Muscle layer of duodenum (tissue), 2 donors: ENCODE results near the gene ATIC.
A peak's percentile ranks its signal among the peaks of the same experiment; 100 is the strongest.

Experiments used
- H3K27ac ChIP-seq: one replicate; pipeline ENCODE4 v1.7.0; 2013; ENCODE audit warnings: mild to moderate bottlenecking, low read length
- H3K27me3 ChIP-seq: one replicate; pipeline ENCODE4 v1.7.0; 2013; ENCODE audit warnings: low read depth, mild to moderate bottlenecking, control low read depth, low read length
- H3K36me3 ChIP-seq, 2 donors: one replicate each; pipeline ENCODE4 v1.7.0; 2013; ENCODE audit warnings: low read length in 2 of 2, control low read depth in 1 of 2, mild to moderate bottlenecking in 1 of 2; ENCODE audit not compliant: insufficient read depth in 2 of 2, control insufficient read depth in 1 of 2
- H3K4me1 ChIP-seq, 2 donors: one replicate each; pipeline ENCODE4 v1.7.0; 2013; ENCODE audit warnings: low read length in 2 of 2, mild to moderate bottlenecking in 2 of 2, control low read depth in 1 of 2, moderate library complexity in 1 of 2; ENCODE audit not compliant: insufficient read depth in 2 of 2, control insufficient read depth in 1 of 2
- H3K4me3 ChIP-seq, 2 donors: one replicate each; pipeline ENCODE4 v1.7.0; 2013; ENCODE audit warnings: low read length in 2 of 2, low read depth in 1 of 2, mild to moderate bottlenecking in 1 of 2
- H3K9me3 ChIP-seq, 2 donors: one replicate each; pipeline ENCODE4 v1.7.0; 2013; ENCODE audit warnings: low read length in 2 of 2, control low read depth in 1 of 2, mild to moderate bottlenecking in 1 of 2; ENCODE audit not compliant: control insufficient read depth in 1 of 2
- donor health status: healthy.

The ATIC gene

GRCh38 chr2:215311625-215312396 is at the start of gene ATIC:
Gene ATIC (plus strand): TSS chr2:215312059. CDS start chr2:215312143, 84 bp downstream.
- peak within 1 kb of the TSS; percentile 80 for H3K27ac ChIP-seq
- peaks cover 10% of the 10 kb centered on the region in 2 donors for H3K4me1 ChIP-seq
- H3K9me3 ChIP-seq, result no peaks in the 10 kb centered on the region
- no peaks in the 10 kb centered on the region for H3K27me3 ChIP-seq
- H3K4me3 ChIP-seq, result peak within 1 kb of the TSS; percentile 79 to 82
- H3K36me3 ChIP-seq, result peaks cover 0 to 7% of the 10 kb centered on the region in 2 donors

- Histone ChIP-seq H3K4me3 (no peak overlapping the region), H3K27me3 (no peaks in the 10 kb centered on the region), H3K36me3 (no peaks in the 10 kb centered on the region), H3K9me3 (no peaks in the 10 kb centered on the region), H3K4me1 (no peaks in the 10 kb centered on the region), H3K27ac (no peak overlapping the region)
These were observed 49.6 kb upstream of the ATIC start for GRCh38 chr2:215262303-215262702.

DNA sequence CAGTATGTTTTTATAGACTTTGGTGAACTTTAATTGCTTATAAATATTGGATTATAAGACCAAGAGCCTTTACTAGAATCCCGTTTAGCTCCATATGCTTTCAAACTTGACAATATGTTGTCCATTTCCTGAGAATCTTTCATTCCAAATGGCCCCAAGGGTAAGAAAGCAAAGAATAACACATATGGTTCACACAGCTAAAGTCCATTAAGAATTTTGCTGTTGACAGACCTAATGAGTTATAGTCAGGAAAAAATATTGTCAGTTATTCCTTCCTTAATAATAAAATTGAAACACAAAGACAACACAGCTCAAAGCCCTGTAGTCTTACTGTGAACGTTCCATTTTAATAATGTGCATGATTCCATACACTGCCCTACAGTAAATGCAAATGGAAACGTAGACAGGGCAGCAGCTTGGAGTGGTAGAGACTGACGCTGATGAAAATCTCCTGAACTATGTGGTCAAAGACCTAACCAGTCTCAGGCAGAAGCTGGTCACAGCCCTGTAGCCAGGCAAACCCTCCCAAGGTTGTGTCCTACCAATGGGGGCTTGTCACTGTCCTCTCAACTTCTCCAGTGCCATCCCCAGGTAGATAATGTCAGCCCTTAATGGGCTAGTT is 49.0 kb upstream of the ATIC start:
- no peak overlapping the region for H3K27ac ChIP-seq
- no peaks in the 10 kb centered on the region for H3K36me3 ChIP-seq
- H3K4me3 ChIP-seq, result no peak overlapping the region
- H3K9me3 ChIP-seq, result no peaks in the 10 kb centered on the region
- no peaks in the 10 kb centered on the region for H3K27me3 ChIP-seq
- no peaks in the 10 kb centered on the region for H3K4me1 ChIP-seq

DNA sequence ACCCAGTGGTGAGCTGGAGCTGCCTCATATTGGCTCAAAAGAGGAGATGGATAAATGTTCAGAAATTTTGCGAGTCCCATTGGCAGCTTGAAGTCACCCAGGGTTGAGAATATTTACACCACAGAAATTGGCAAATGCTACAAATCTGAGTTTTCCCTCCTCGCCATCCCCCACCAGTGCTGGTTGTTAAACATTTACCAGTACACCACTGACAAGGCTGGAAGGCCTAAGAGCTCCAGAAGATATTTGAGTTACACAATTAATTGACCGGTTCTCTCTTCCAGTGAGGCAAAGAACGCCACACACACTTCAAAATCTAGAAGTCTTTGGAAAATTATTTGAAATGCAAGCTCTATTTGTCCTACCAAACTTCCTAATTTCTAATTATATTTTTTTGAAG is 47.5 kb upstream of the ATIC start:
- H3K27ac ChIP-seq, result no peak overlapping the region
- no peaks in the 10 kb centered on the region for H3K36me3 ChIP-seq
- no peak overlapping the region for H3K4me3 ChIP-seq
- no peaks in the 10 kb centered on the region for H3K9me3 ChIP-seq
- H3K4me1 ChIP-seq, result no peaks in the 10 kb centered on the region
- H3K27me3 ChIP-seq, result no peaks in the 10 kb centered on the region

DNA sequence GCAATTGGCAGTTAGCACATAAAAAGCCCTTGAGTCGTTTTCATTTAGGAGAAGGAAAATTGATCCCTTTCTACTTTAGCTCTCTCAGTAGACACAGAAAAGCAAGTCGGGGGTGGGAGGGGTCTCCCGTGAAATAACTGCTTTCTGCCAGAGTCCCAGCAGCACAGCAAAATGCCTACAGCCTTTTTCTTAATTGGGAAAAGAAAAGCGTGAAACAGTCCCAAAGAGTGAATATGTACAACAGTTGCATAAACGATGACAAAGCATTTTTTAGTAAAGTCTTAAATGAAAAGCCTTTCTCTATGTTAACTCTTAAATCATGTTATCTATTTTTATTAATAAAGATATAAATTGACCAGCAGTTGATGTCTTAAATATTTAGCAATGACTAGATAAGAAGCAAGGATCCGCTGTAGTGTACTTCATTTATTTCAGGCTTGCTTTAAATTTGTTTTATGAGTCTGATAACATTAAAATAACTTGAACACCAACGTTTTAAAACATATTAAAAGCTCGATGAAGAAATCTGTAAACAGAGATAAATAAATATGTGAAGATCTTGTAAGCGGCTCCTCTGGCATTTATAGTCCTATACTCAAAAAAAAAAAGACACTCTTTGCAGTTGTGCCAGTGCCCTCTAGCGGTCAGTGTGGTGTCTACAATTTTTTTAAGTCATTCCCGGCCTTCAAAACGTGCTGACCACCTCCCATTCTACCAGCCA is 42.3 kb upstream of the ATIC start:
- Histone ChIP-seq H3K4me3 (no peak overlapping the region), H3K9me3 (no peaks in the 10 kb centered on the region), H3K27me3 (no peaks in the 10 kb centered on the region), H3K27ac (no peak overlapping the region), H3K4me1 (no peaks in the 10 kb centered on the region), H3K36me3 (no peaks in the 10 kb centered on the region)

DNA sequence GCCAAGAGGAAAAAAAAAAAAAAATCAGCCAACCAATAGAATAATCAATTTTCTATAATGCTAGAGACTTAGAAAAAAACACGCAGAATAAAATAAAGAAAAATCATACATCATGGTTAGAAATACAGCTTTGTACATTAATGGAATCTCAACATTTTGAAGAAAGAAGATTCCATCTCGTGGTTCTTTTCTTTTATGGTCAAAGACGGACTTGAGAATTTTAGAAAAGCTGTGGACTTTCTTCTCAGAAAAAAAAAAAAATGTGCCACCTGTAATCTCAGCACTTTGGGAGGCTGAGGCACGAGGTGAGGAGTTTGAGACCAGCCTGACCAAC is 41.8 kb upstream of the ATIC start:
- H3K9me3 ChIP-seq, result no peaks in the 10 kb centered on the region
- H3K27me3 ChIP-seq, result no peaks in the 10 kb centered on the region
- no peaks in the 10 kb centered on the region for H3K36me3 ChIP-seq
- no peaks in the 10 kb centered on the region for H3K4me1 ChIP-seq
- no peak overlapping the region for H3K27ac ChIP-seq
- H3K4me3 ChIP-seq, result no peak overlapping the region

GRCh38 chr2:215271446-215271845 is 40.4 kb upstream of the ATIC start:
- Histone ChIP-seq H3K4me3 (no peak overlapping the region), H3K4me1 (no peaks in the 10 kb centered on the region), H3K36me3 (no peaks in the 10 kb centered on the region), H3K27me3 (no peaks in the 10 kb centered on the region), H3K27ac (no peak overlapping the region), H3K9me3 (no peaks in the 10 kb centered on the region)

DNA sequence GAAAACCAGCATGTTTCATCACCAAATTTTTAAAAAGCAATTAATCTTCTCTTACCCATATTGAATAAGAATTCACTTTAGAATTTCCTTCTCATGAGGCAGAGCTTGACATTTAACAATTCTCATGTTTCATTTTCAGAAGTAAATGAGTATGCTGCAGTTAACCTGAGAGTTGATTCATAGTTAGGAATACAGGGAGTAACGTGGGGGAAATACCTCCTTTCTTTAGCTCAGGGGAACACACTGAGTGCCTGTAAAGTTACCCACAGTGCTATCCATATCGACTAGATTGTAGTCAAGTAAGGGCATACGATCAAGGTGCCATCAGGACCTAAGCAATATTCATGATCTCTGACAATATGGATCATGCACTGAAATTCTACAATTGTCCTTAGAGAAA is 38.9 kb upstream of the ATIC start:
- no peaks in the 10 kb centered on the region for H3K4me1 ChIP-seq
- no peak overlapping the region for H3K27ac ChIP-seq
- no peaks in the 10 kb centered on the region for H3K27me3 ChIP-seq
- no peaks in the 10 kb centered on the region for H3K36me3 ChIP-seq
- H3K9me3 ChIP-seq, result no peaks in the 10 kb centered on the region
- H3K4me3 ChIP-seq, result no peak overlapping the region

DNA sequence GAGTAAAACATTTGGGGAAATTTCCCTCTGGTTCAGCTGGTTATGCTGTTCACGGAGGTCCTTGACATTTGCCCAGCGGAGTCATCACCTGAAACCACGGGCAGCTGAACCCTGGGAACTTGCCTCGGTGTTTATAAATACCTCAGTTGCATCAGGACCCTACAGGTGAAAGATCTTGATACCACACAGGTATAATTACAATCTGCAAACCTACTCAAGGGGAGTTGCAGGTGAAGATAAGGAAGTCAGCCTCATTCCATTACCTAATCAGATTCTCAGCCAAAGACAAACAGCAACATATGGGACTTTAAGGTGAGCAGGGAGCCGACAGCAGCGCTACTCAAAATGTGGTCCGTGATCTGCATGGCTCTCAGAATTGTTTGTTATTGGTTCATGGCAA is 37.0 kb upstream of the ATIC start:
- H3K9me3 ChIP-seq, result no peaks in the 10 kb centered on the region
- H3K27me3 ChIP-seq, result no peaks in the 10 kb centered on the region
- H3K4me1 ChIP-seq, result no peaks in the 10 kb centered on the region
- H3K36me3 ChIP-seq, result no peaks in the 10 kb centered on the region
- H3K27ac ChIP-seq, result no peak overlapping the region
- no peak overlapping the region for H3K4me3 ChIP-seq

DNA sequence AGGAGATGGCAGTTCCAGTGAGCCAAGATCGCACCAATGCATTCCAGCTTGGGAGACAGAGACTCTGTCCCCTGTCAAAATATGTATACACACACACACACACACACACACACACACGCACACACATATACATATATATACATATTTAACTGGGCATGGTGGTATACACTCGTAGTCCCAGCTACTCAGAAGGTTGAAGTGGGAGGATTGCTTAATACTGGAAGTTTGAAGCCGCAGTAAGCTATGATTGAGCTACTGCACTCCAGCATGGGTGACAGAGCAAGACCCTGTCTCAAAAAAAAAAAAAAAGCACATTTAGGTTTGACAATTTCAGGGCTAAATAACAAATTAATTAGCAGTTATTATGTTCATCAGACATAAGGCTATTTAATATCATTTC is 36.0 kb upstream of the ATIC start:
- Histone ChIP-seq H3K9me3 (no peaks in the 10 kb centered on the region), H3K36me3 (no peaks in the 10 kb centered on the region), H3K4me3 (no peak overlapping the region), H3K27me3 (no peaks in the 10 kb centered on the region), H3K4me1 (no peaks in the 10 kb centered on the region), H3K27ac (no peak overlapping the region)

- Histone ChIP-seq H3K4me1 (no peaks in the 10 kb centered on the region), H3K36me3 (no peaks in the 10 kb centered on the region), H3K4me3 (no peak overlapping the region), H3K9me3 (no peaks in the 10 kb centered on the region), H3K27me3 (no peaks in the 10 kb centered on the region), H3K27ac (no peak overlapping the region)
These were observed 33.9 kb upstream of the ATIC start for GRCh38 chr2:215277944-215278343.
